HCT116 (cell line): ENCODE data around the gene TPX2. TPM values are rescaled to one million over a fixed set of nuclear protein-coding genes. Genes with fewer than 3 reads are reported as not detected.

Source experiments
- ATAC-seq: fragments of 200-7000 bp; cut with Tn5 transposase; 2 replicates; pipeline ENCODE4 v1.9.1; 2020; ENCODE audit warnings: mild to moderate bottlenecking, moderate library complexity
- BruUV-seq: library from RNA; stranded (reverse); fragments of 400-500 nt; replicated peaks from 2 replicates; lab custom pipeline; 2021; lab: Mats Ljungman, UMichigan
- CTCF ChIA-PET: fragments of 300-600 bp; sonication (Branson Sonifier 250); formaldehyde crosslinking; loops from one replicate; lab custom pipeline; 2021; ENCODE audit warnings: antibody characterized with exemption; lab: Charles Lee
- POLR2A ChIA-PET: fragments of 300-600, 350-600 bp; sonication (Branson Sonifier 250); formaldehyde crosslinking; loops from one replicate; lab custom pipeline; 2021; ENCODE audit warnings: antibody characterized with exemption; lab: Charles Lee
- RAD21 ChIA-PET, 2 experiments: fragments of 300-600 bp; sonication (Branson Sonifier 250); formaldehyde crosslinking; loops; one replicate each; lab custom pipeline; 2023; ENCODE audit warnings: low total read pairs in 2 of 2; ENCODE audit not compliant: uncharacterized antibody in 2 of 2, unreplicated experiment in 2 of 2, low non-redundant PET in 1 of 2; lab: Charles Lee
- DNase-seq: peaks from one replicate; pipeline ENCODE4 v3.0.0-alpha.2; 2010; ENCODE audit warnings: low read depth, low spot score
- H2AFZ ChIP-seq: fragments of 200-600 bp; shearing (Covaris generic), sonication (generic); 2 replicates; pipeline ENCODE4 v1.6.1; 2017; ENCODE audit warnings: low read depth, mixed run types, mixed read lengths, antibody characterized with exemption, low read length; ENCODE audit not compliant: poor library complexity, severe bottlenecking
- H3K27ac ChIP-seq: 2 replicates; pipeline ENCODE4 v1.5.1; 2012; ENCODE audit warnings: low read depth, low read length
- H3K27me3 ChIP-seq: fragments of 200-600 bp; sonication (generic); 2 replicates; pipeline ENCODE4 v1.6.1; 2016; ENCODE audit warnings: mixed run types, low read length, mixed read lengths; ENCODE audit not compliant: insufficient read depth
- H3K36me3 ChIP-seq, 2 experiments: fragments of 200-500 bp in 1 of 2; fragments of 200-600 bp in 1 of 2; sonication (Bioruptor generic) in 1 of 2; sonication (generic) in 1 of 2; 2 replicates each; pipeline versions ENCODE4 v1.5.1 to v1.6.1; 2014 to 2016; ENCODE audit warnings: low read length in 2 of 2, inconsistent platforms in 1 of 2, mixed read lengths in 1 of 2, mixed run types in 1 of 2; ENCODE audit not compliant: insufficient read depth in 2 of 2, control insufficient read depth in 1 of 2
- H3K4me1 ChIP-seq, 2 experiments: fragments of 200-600 bp in 1 of 2; sonication (generic) in 1 of 2; 2 replicates each; pipeline versions ENCODE4 v1.5.1 to v1.6.1; 2012 to 2017; ENCODE audit warnings: low read length in 2 of 2, inconsistent platforms in 1 of 2, mild to moderate bottlenecking in 1 of 2, mixed read lengths in 1 of 2, mixed run types in 1 of 2, moderate library complexity in 1 of 2; ENCODE audit not compliant: insufficient read depth in 2 of 2, control insufficient read depth in 1 of 2
- H3K4me2 ChIP-seq: fragments of 200-600 bp; sonication (generic); 2 replicates; pipeline ENCODE4 v1.6.1; 2017; ENCODE audit warnings: mixed run types, low read length, mixed read lengths
- H3K4me3 ChIP-seq, 2 experiments: fragments of 200-600 bp in 1 of 2; sonication (generic) in 1 of 2; replicated peaks in 1 of 2; 2 replicates each; pipeline ENCODE4 v1.5.1; 2011 to 2016; ENCODE audit warnings: low read length in 2 of 2, control low read depth in 1 of 2, low read depth in 1 of 2, mild to moderate bottlenecking in 1 of 2, mixed read lengths in 1 of 2, mixed run types in 1 of 2
- H3K79me2 ChIP-seq: fragments of 200-600 bp; sonication (generic); 2 replicates; pipeline ENCODE4 v1.6.1; 2017; ENCODE audit warnings: mild to moderate bottlenecking, mixed run types, low read length, moderate library complexity, mixed read lengths; ENCODE audit not compliant: insufficient read depth
- H3K9ac ChIP-seq: fragments of 200-600 bp; sonication (generic); 2 replicates; pipeline ENCODE4 v1.6.1; 2016; ENCODE audit warnings: low read length, mixed read lengths
- H3K9me2 ChIP-seq: fragments of 200-600 bp; sonication (generic), shearing (Covaris generic); 2 replicates; pipeline ENCODE4 v1.6.1; 2017; ENCODE audit warnings: mixed run types, mild to moderate bottlenecking, moderate library complexity; ENCODE audit not compliant: insufficient read depth
- H3K9me3 ChIP-seq, 2 experiments: fragments of 200-500 bp in 1 of 2; fragments of 200-600 bp in 1 of 2; sonication (Bioruptor generic) in 1 of 2; sonication (generic) in 1 of 2; 2 replicates each; pipeline ENCODE4 v1.6.1; 2014 to 2017; ENCODE audit warnings: low read length in 2 of 2, mixed read lengths in 2 of 2, inconsistent platforms in 1 of 2, low read depth in 1 of 2, mild to moderate bottlenecking in 1 of 2, mixed run types in 1 of 2, moderate library complexity in 1 of 2; ENCODE audit not compliant: control insufficient read depth in 1 of 2, insufficient read depth in 1 of 2
- H4K20me1 ChIP-seq: fragments of 200-600 bp; sonication (generic), shearing (Covaris generic); 2 replicates; pipeline ENCODE4 v1.6.1; 2017; ENCODE audit warnings: mixed run types, mild to moderate bottlenecking, moderate library complexity; ENCODE audit not compliant: insufficient read depth
- CBX3 ChIP-seq: IDR thresholded peaks from 2 replicates; pipeline ENCODE4 v1.6.1; 2012; ENCODE audit warnings: low read depth
- CEBPB ChIP-seq: IDR thresholded peaks from 2 replicates; pipeline ENCODE4 v1.6.1; 2012; ENCODE audit warnings: low read depth
- EGR1 ChIP-seq: IDR thresholded peaks from 2 replicates; pipeline ENCODE4 v1.6.1; 2012; ENCODE audit warnings: low read depth
- EZH2 ChIP-seq: fragments of 200-600 bp; sonication (generic); IDR thresholded peaks from 2 replicates; pipeline ENCODE4 v1.6.1; 2017; ENCODE audit warnings: antibody characterized with exemption, mixed run types
- EZH2phosphoT487 ChIP-seq: fragments of 200-600 bp; IDR thresholded peaks from 2 replicates; pipeline ENCODE4 v1.6.1; 2018; ENCODE audit warnings: antibody characterized with exemption, borderline replicate concordance
- FOSL1 ChIP-seq: IDR thresholded peaks from 2 replicates; pipeline ENCODE4 v1.6.1; 2012; ENCODE audit warnings: low read depth
- JUND ChIP-seq: IDR thresholded peaks from 2 replicates; pipeline ENCODE4 v1.6.1; 2012
- POLR2A ChIP-seq: IDR thresholded peaks from 2 replicates; pipeline ENCODE4 v1.7.0; 2011; ENCODE audit warnings: borderline replicate concordance; ENCODE audit not compliant: insufficient read depth, insufficient read length; ENCODE audit errors: extremely low read depth
- POLR2AphosphoS5 ChIP-seq: IDR thresholded peaks from 2 replicates; pipeline ENCODE4 v1.6.1; 2011; ENCODE audit warnings: mild to moderate bottlenecking, low read depth, low read length, moderate library complexity
- SIN3A ChIP-seq: IDR thresholded peaks from 2 replicates; pipeline ENCODE4 v1.6.1; 2012; ENCODE audit warnings: low read depth
- SP1 ChIP-seq: IDR thresholded peaks from 2 replicates; pipeline ENCODE4 v1.6.1; 2012; ENCODE audit warnings: low read depth
- SRF ChIP-seq: IDR thresholded peaks from 2 replicates; pipeline ENCODE4 v1.6.1; 2012; ENCODE audit warnings: low read depth
- TCF7L2 ChIP-seq: IDR thresholded peaks from 2 replicates; pipeline ENCODE4 v1.7.0; 2011; ENCODE audit warnings: borderline replicate concordance, inconsistent platforms; ENCODE audit not compliant: insufficient read depth, insufficient read length; ENCODE audit errors: extremely low read depth
- YY1 ChIP-seq: IDR thresholded peaks from 2 replicates; pipeline ENCODE4 v1.6.1; 2011; ENCODE audit warnings: low read length, low read depth, moderate library complexity, mild to moderate bottlenecking; ENCODE audit not compliant: insufficient replicate concordance; ENCODE audit errors: extremely low read depth
- ZFX ChIP-seq: fragments of 450-650 bp; IDR thresholded peaks from 2 replicates; pipeline ENCODE4 v1.6.1; 2017
- ZNF274 ChIP-seq: fragments of 200-500 bp; sonication (Bioruptor generic); IDR thresholded peaks from 2 replicates; pipeline ENCODE4 v1.6.1; 2014; ENCODE audit warnings: mild to moderate bottlenecking, low read depth, low read length, inconsistent platforms
- intact Hi-C: fragments of 100-400 bp; cut with micrococcal nuclease; formaldehyde crosslinking; loops from 2 replicates; pipeline ENCODE4 v1.10.0; 2022
- total RNA-seq: library from RNA; stranded (reverse); gene quantifications from one replicate; pipeline ENCODE4 v1.2.1, GENCODE V29; 2021; ENCODE audit not compliant: unreplicated experiment
- TF ChIP-seq, protein P1 (sequence below): IDR thresholded peaks from 2 replicates; pipeline ENCODE4 v1.6.1; 2012; ENCODE audit warnings: low read depth
- TF ChIP-seq, protein P2 (sequence below): IDR thresholded peaks from 2 replicates; pipeline ENCODE4 v1.6.1; 2012
- TF ChIP-seq, protein P3 (sequence below): IDR thresholded peaks from 2 replicates; pipeline ENCODE4 v1.6.1; 2012
- TF ChIP-seq, protein P4 (sequence below): IDR thresholded peaks from 2 replicates; pipeline ENCODE4 v1.6.1; 2011; ENCODE audit warnings: mild to moderate bottlenecking, low read length, moderate library complexity; ENCODE audit not compliant: insufficient replicate concordance; ENCODE audit errors: extremely low read depth

Gene TPX2
- total RNA-seq, 1 experiment from 2014 or later = 163 TPM

DNA sequence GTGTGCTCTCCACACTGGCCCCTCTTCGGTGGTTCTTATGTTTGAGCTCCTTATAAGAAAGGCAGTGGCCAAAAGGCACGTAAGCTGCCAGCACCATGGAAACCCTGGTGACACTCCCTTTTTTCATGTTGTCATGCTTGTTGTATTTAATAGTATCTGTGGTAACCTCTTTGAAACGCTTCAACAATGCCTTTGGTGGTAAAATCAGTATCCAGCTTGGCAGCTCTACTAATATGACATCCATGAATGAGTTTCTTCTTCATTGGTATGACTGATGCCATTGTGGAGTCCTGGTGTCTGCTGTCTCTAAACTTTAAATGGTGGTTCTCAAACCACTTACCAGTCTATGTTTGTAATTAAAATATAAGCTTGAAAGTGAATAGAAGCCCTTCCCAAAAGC lies 69.4 kb downstream of the TPX2 start:
- CTCF ChIA-PET = no interaction called here
- RAD21 ChIA-PET = no interaction called here
- H3K27me3 ChIP-seq = no peaks in the 10 kb centered on the region
- intact Hi-C loops = no loop called here
- POLR2A ChIA-PET = no interaction called here
- H3K4me2 ChIP-seq = no peak overlapping the region
- ATAC-seq = no peak
- BruUV-seq = no TSS peak
- H4K20me1 ChIP-seq = no peaks in the 10 kb centered on the region
- peaks cover 0 to 11% of the 10 kb centered on the region in 2 experiments; a peak in 1 of 4 replicates for H3K4me1 ChIP-seq
- no peak overlapping the region for H2AFZ ChIP-seq
- H3K4me3 ChIP-seq = no peak overlapping the region
- no peak overlapping the region for H3K9ac ChIP-seq
- H3K27ac ChIP-seq = no peak overlapping the region
- H3K79me2 ChIP-seq = no peaks in the 10 kb centered on the region
- peaks cover 4 to 14% of the 10 kb centered on the region in 2 experiments for H3K36me3 ChIP-seq
- no peaks in the 10 kb centered on the region for H3K9me2 ChIP-seq
- TF ChIP-seq CBX3 (no peak), POLR2A (no peak), EGR1 (no peak), EZH2phosphoT487 (no peak), ZNF274 (no peak), CEBPB (no peak), YY1 (no peak), FOSL1 (no peak), SRF (no peak), JUND (no peak), TCF7L2 (no peak), SIN3A (no peak), ZFX (no peak), EZH2 (no peak), SP1 (no peak), POLR2AphosphoS5 (no peak)
- TF ChIP-seq, protein P1, sequence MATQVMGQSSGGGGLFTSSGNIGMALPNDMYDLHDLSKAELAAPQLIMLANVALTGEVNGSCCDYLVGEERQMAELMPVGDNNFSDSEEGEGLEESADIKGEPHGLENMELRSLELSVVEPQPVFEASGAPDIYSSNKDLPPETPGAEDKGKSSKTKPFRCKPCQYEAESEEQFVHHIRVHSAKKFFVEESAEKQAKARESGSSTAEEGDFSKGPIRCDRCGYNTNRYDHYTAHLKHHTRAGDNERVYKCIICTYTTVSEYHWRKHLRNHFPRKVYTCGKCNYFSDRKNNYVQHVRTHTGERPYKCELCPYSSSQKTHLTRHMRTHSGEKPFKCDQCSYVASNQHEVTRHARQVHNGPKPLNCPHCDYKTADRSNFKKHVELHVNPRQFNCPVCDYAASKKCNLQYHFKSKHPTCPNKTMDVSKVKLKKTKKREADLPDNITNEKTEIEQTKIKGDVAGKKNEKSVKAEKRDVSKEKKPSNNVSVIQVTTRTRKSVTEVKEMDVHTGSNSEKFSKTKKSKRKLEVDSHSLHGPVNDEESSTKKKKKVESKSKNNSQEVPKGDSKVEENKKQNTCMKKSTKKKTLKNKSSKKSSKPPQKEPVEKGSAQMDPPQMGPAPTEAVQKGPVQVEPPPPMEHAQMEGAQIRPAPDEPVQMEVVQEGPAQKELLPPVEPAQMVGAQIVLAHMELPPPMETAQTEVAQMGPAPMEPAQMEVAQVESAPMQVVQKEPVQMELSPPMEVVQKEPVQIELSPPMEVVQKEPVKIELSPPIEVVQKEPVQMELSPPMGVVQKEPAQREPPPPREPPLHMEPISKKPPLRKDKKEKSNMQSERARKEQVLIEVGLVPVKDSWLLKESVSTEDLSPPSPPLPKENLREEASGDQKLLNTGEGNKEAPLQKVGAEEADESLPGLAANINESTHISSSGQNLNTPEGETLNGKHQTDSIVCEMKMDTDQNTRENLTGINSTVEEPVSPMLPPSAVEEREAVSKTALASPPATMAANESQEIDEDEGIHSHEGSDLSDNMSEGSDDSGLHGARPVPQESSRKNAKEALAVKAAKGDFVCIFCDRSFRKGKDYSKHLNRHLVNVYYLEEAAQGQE = no peak
- TF ChIP-seq, protein P2, sequence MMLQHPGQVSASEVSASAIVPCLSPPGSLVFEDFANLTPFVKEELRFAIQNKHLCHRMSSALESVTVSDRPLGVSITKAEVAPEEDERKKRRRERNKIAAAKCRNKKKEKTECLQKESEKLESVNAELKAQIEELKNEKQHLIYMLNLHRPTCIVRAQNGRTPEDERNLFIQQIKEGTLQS = no peak
- TF ChIP-seq, protein P3, sequence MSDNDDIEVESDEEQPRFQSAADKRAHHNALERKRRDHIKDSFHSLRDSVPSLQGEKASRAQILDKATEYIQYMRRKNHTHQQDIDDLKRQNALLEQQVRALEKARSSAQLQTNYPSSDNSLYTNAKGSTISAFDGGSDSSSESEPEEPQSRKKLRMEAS = no peak
- TF ChIP-seq, protein P4, sequence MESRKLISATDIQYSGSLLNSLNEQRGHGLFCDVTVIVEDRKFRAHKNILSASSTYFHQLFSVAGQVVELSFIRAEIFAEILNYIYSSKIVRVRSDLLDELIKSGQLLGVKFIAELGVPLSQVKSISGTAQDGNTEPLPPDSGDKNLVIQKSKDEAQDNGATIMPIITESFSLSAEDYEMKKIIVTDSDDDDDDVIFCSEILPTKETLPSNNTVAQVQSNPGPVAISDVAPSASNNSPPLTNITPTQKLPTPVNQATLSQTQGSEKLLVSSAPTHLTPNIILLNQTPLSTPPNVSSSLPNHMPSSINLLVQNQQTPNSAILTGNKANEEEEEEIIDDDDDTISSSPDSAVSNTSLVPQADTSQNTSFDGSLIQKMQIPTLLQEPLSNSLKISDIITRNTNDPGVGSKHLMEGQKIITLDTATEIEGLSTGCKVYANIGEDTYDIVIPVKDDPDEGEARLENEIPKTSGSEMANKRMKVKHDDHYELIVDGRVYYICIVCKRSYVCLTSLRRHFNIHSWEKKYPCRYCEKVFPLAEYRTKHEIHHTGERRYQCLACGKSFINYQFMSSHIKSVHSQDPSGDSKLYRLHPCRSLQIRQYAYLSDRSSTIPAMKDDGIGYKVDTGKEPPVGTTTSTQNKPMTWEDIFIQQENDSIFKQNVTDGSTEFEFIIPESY = no peak
- no peaks in the 10 kb centered on the region for H3K9me3 ChIP-seq
- no peak for DNase-seq
